ENCODE measurements around the gene RERG.

The RERG gene

GRCh38 chr12:15184484-15184883, 36.7 kb downstream of the RERG start:
- no peak for DNase-seq

- no peak for DNase-seq
Measured at GRCh38 chr12:15183821-15184220, 37.4 kb downstream of the RERG start.

GRCh38 chr12:15181017-15181683, 40.1 kb downstream of the RERG start:
- no peak for DNase-seq

GRCh38 chr12:15180325-15180724, 40.9 kb downstream of the RERG start:
- no peak for DNase-seq

GRCh38 chr12:15179672-15180071, 41.5 kb downstream of the RERG start:
- DNase-seq: no peak

GRCh38 chr12:15173142-15173541, 48.1 kb downstream of the RERG start:
- no peak for DNase-seq

GRCh38 chr12:15172060-15172822, 49.0 kb downstream of the RERG start:
- no peak for DNase-seq

- DNase-seq: no peak
Measured at GRCh38 chr12:15171012-15171655, 50.1 kb downstream of the RERG start.

- no peak for DNase-seq
Measured at GRCh38 chr12:15168026-15168678, 53.1 kb downstream of the RERG start.

GRCh38 chr12:15165012-15165659, 56.1 kb downstream of the RERG start:
- DNase-seq: no peak

GRCh38 chr12:15163030-15163976, 57.9 kb downstream of the RERG start:
- DNase-seq: no peak

GRCh38 chr12:15158083-15158482, 63.1 kb downstream of the RERG start:
- no peak for DNase-seq

- DNase-seq: no peak
Measured at GRCh38 chr12:15157269-15157671, 63.9 kb downstream of the RERG start.

GRCh38 chr12:15155271-15155670, 65.9 kb downstream of the RERG start:
- no peak for DNase-seq

GRCh38 chr12:15154103-15154502, 67.1 kb downstream of the RERG start:
- no peak for DNase-seq

GRCh38 chr12:15152868-15153267, 68.3 kb downstream of the RERG start:
- no peak for DNase-seq

GRCh38 chr12:15152456-15152855, 68.8 kb downstream of the RERG start:
- DNase-seq: no peak

GRCh38 chr12:15151161-15152091, 69.8 kb downstream of the RERG start:
- no peak for DNase-seq

- no peak for DNase-seq
Measured at GRCh38 chr12:15146585-15146984, 74.6 kb downstream of the RERG start.

GRCh38 chr12:15143467-15143866, 77.8 kb downstream of the RERG start:
- DNase-seq: no peak

- DNase-seq: no peak
Measured at GRCh38 chr12:15142711-15143110, 78.5 kb downstream of the RERG start.

Data from T-helper 2 cell (primary cell).